GM12874 (cell line): ENCODE results near the gene LRMDA.

Experiments
- TF ChIP-seq, protein P1 (sequence below): IDR thresholded peaks from 2 replicates; pipeline ENCODE4 v1.5.1; 2011; ENCODE audit warnings: low read depth, mild to moderate bottlenecking, control low read depth, low read length, moderate library complexity; ENCODE audit not compliant: insufficient read depth

The LRMDA gene

DNA sequence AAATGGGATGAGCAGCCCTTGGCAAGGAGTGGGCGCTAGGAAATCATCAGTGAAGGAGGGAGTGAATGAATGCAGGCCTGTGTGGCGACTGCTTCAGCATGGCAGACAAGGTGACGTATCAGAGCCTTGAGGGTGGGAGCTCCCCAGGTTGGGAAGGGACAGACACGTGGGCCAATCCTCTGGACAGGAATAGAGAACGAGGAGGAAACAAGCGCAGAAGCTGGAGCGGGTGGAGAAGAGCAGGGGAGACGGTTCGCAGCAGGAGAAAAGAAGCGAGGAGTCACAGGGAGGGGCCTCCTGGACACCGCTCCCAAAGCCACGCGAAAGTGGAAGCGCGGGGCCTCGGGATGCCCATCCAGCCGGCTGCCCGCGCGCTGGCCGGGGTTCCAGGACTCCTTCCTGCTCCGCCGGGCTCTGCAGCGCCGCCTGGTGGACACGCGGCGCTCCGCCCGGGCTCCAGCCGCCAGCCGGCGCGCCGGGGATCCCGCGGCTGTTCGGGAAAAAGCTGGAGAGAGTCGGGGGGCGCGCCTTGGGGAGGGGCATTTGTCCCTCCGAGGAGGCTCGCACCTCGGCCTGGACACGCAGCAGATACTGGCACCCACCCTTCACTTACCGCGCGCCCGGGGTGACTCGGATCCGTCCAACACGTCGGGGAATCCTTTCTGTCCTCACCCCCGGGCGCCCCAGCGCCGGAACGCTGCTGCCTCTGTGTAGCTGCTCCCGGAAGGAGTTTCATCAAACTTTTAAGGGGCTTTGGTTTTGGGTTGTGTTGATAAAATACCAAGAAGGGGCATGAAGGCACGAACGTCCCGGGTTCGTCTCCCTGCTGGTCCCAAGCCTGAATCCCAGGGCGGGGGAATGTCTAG lies 36.1 kb upstream of the LRMDA start:
- TF ChIP-seq, protein P1, sequence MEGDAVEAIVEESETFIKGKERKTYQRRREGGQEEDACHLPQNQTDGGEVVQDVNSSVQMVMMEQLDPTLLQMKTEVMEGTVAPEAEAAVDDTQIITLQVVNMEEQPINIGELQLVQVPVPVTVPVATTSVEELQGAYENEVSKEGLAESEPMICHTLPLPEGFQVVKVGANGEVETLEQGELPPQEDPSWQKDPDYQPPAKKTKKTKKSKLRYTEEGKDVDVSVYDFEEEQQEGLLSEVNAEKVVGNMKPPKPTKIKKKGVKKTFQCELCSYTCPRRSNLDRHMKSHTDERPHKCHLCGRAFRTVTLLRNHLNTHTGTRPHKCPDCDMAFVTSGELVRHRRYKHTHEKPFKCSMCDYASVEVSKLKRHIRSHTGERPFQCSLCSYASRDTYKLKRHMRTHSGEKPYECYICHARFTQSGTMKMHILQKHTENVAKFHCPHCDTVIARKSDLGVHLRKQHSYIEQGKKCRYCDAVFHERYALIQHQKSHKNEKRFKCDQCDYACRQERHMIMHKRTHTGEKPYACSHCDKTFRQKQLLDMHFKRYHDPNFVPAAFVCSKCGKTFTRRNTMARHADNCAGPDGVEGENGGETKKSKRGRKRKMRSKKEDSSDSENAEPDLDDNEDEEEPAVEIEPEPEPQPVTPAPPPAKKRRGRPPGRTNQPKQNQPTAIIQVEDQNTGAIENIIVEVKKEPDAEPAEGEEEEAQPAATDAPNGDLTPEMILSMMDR = peak; percentile 87

DNA sequence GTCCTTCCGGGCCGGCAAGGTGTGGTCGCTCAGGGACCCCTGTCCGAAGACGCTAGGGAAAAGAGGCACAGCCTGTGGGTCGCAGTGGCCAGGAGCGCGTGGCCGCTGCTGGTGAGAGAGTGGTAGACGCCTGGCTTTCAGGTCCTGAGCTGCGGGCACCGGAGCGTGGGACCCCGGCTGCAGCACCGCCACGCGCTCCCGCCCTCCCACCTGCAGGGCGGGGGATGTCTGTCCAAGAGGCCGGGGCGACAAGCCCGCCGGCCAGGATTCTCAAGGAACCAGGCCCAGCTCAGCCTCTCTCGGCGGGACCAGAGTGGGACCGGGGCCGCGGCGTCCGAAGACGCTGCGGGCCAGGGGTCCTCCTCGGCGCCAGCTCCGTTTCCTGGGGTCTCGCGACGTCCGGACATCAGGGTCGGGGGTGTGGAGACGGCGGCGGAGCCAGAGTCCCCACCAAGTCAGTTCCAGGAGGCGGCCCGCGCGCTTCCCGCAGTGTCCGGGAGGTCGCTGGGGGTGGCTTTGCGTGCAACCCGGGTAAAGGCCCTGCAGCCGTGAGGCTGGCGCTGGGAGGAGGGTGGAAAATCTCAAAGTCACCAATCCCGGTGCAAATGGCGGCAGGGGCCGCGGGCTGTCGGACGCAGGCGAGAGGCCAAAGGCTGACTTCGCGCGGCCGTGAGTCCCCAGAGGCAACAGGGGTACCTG lies 35.3 kb upstream of the LRMDA start:
- TF ChIP-seq, protein P1 = no peak

DNA sequence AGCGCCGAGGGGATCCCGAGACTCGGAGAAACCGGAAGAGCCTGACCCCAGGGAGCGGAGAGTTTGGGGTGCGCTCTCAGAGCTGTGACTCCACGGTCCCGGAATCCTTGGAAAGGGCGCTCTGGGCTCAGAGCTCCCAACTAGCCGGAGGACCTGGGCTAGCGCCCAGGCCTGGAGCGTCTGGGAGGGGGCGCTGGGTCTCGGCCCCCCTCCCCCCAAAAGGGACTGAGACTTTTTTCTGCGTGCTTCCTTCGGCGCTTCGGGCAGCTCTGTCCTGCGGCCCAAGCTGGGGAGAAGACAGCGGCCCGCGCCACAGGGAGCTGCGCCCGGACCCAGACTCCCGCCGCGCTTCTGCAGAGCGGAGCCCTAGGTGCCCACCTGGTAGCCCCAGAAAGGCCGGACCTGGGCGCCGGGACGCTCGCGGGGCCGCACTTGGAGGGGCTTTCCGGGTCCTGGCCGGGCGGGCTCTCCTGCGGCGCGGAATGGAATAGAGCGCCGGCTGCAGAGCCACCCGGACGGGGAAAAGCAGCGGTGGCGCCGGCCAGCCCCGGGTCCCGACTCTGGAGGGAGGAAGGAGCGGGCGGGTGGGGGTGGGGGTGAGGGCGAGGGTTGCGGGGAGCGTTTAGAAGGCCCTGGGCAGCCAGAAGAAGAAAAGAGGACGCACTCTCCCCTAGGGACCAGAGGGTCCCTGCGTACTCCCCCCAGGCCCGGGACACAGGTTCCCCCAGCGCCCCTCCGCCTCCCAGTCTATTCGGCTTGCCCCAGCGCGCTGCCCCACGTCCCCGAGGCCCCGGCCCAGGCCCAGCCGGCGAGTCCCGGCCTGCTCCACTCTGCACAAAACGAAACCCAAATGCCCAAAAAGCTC lies 34.6 kb upstream of the LRMDA start:
- TF ChIP-seq, protein P1 = no peak

DNA sequence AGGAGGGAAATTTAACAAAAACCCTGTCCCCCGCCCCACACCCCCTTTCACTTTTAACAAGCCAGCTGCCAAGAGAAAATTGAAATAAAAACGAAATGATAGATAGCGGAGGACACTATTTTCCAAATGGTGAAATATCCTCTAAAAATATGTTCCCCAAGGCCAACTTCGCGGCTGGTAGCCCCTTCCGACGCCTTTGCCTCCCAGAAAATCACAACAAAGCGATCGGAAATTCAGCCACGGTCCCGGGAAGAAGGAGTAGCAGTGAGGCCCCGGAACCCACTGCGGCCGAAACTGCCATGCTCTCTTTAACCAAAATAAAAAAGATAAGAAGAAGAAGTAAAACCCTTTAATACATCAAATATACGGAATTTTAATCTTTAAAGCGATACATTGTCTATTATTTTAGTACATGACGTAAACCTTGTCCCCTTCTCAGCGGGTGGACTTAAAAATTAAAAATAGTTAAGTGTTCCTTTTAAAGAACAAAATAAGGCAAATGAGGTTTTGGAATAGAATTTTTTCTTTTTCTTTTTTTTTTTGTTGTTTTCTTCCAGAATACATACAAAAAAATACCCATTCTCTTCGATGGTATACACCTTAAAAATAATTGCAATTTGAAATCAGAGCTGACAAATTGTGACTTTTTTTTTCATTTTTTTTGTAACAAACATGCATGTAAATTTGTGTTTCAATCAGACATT lies 33.8 kb upstream of the LRMDA start:
- TF ChIP-seq, protein P1 = no peak

DNA sequence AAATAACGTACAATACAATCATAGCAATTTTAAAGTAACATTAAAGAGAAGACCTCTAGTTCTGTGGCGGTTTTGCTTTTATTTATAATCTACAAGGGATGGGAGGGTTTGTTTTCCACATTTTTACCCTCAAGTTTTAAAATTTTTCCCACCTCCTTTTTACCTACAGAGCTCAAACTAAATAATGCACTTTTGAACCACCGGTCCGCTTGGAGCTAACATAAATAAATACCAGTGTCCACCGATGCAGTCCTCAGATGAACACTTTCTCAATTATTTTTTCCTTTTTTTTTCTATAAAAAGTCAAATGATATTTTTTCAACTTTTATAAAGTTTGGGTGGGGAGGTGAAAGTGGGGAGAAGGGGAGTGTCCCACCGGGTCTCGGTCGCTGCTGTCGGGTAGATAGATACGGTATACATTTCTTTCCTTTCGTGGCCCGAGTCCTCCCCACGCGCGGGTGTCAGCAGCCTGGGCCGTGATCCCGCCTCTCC lies 33.2 kb upstream of the LRMDA start:
- TF ChIP-seq, protein P1 = no peak

DNA sequence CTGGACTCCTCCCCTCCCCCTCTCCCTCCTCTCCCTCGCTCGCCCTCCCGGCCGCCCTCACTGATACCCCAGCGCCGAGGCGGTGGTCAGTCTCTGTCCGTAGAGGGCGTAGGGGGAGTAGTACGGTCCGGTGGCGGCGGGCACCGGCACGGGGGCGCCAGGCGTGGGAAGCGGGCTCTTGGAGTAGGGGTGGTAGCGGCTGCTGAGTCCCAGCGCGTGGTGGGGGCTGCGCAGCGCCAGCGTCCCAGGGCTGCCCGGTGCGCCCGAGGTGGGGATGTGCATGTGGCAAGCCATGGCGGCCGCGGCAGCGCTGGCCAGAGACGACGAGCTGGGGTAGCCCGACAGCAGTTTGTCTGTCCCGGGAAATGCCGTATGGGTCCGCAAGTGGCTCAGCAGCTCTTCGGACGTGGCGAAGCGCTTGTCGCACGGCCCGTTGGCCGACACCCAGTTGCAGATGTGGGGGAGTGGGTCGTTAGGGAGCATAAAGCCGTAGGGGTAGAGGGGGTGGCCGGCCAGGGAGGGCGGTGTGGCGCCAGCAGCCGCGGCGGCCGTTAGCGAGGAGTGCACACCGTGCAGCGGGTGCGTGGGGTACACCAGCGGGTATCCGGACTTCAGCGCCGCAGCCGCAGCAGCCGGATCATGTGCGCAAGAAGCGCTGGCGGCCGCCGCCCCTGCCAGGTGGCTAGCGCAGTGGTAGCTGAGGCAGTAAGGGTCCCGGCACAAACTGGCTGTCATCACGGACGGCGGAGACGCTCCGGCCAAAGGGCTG lies 32.5 kb upstream of the LRMDA start:
- TF ChIP-seq, protein P1 = no peak
